Prostate gland (tissue), 2 donors: ENCODE measurements around the gene RALGDS.

Experiments used
- POLR2A ChIP-seq: fragments of 450-650 bp; IDR thresholded peaks from one replicate; pipeline ENCODE4 v1.6.1; 2016; ENCODE audit warnings: antibody characterized with exemption, mild to moderate bottlenecking
- TF ChIP-seq, protein P1 (sequence below), 4 experiments: fragments of 200-600 bp in 2 of 4; fragments of 450-650 bp in 2 of 4; sonication (generic) in 2 of 4; IDR thresholded peaks; 1 replicate in 3 of 4; 2 replicates in 1 of 4; pipeline ENCODE4 v1.5.1; 2016 to 2019; ENCODE audit warnings: antibody characterized with exemption in 4 of 4, mild to moderate bottlenecking in 2 of 4, moderate library complexity in 2 of 4

DNA sequence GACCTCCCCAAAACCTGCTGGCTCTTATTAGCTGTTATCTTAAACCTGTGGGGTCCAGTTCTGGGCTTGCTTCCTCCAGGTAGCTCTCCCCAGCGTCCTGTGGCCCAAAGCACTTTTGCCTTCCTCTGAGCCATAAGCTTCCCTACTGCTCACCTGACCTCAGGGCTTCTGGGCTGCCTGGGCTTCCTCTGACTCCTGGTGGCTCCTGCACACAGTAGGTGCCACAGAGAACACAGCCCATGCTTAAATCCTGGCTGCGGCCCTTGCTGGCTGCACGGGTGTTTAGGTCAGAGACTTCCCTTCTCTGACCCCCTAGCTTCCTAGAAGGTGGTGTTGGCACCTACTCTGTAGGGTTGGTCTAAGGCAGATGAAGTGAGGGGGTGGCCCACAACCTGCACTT, 2.5 kb downstream of the RALGDS start:
- TF ChIP-seq POLR2A: no peak
- TF ChIP-seq, protein P1, sequence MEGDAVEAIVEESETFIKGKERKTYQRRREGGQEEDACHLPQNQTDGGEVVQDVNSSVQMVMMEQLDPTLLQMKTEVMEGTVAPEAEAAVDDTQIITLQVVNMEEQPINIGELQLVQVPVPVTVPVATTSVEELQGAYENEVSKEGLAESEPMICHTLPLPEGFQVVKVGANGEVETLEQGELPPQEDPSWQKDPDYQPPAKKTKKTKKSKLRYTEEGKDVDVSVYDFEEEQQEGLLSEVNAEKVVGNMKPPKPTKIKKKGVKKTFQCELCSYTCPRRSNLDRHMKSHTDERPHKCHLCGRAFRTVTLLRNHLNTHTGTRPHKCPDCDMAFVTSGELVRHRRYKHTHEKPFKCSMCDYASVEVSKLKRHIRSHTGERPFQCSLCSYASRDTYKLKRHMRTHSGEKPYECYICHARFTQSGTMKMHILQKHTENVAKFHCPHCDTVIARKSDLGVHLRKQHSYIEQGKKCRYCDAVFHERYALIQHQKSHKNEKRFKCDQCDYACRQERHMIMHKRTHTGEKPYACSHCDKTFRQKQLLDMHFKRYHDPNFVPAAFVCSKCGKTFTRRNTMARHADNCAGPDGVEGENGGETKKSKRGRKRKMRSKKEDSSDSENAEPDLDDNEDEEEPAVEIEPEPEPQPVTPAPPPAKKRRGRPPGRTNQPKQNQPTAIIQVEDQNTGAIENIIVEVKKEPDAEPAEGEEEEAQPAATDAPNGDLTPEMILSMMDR (IDR thresholded peaks at IDR 0.05): no peak
